Stimulated activated CD4-positive, alpha-beta T cell treated with anti-CD3 and anti-CD28 coated beads, Interleukin-12 subunit alpha, Interleukin-12 subunit beta, amount 100 ng/mL, for 24 hours (primary cell): ENCODE results near the gene RIPPLY1.

Source experiments
- DNase-seq, 2 experiments: peaks; one replicate each; pipeline ENCODE4 v3.0.0-alpha.2; 2020; ENCODE audit warnings: low read depth in 2 of 2

The RIPPLY1 gene, protein sequence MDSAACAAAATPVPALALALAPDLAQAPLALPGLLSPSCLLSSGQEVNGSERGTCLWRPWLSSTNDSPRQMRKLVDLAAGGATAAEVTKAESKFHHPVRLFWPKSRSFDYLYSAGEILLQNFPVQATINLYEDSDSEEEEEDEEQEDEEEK

DNA sequence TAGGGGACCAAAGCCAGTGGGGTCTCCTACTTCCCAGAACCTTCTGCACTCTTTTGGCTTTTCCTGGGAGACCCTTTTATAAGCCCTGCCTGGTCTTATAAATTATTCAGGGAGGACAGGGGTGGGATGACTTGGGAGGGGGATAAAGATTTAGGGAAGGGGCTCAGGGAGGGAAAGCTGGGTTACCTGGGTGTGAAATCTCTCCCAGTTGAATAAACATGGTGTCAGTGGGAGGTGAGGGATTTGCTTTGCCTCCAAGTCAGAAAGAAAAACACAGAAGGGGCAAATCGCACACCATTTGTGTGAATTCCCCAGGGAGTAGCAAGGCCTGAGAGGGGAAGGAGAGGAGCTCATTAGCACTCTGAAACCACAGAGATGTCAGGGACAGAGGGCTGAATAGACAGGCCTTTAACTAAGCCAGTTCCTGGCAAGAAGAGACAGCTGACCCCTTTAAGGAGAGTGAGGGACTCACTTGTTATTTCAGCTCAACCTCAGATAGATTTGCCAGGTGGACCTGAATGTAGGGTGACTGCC, at the start of gene RIPPLY1:
Gene RIPPLY1 (minus strand): TSS at position 51 of the 534 bp plus-strand sequence. CDS start 54 bp downstream, outside the sequence.
- no peak for DNase-seq

DNA sequence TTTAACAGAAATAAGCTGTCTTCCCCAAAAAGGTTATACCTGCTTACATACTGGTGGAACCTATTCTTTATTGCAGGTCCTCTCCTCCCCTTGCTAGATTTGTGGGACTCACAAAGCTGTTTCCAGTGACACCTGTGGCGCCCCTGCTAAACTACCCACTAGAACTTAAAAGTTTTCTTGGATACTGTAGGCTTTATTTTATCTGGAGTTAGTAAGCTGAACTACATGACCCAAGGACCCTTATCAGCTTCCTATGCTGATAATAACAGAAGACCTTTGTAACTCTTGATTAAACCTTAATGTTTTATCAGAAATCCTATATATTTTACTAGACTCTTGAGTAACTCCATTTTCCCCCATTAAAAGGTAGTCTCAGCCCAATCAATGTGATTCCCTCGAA, 49.4 kb upstream of the RIPPLY1 start:
- no peak for DNase-seq

DNA sequence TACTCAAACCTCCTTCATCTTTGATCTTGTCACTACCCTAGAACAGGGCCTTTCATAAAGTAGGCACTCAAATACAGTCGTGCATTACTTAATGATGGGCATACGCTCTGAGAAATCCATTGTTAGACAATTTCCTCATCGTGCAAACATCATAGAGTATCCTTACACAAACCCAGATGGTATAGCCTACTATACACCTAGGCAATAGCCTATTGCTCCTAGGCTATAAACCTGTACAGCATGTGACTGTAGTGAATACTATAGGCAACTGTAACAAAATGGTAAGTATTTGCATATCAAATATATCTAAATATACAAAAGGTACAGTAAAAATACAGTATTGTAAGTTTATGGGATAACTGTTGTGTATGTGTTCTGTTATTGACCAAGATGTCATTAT, 48.9 kb upstream of the RIPPLY1 start:
- DNase-seq: no peak

DNA sequence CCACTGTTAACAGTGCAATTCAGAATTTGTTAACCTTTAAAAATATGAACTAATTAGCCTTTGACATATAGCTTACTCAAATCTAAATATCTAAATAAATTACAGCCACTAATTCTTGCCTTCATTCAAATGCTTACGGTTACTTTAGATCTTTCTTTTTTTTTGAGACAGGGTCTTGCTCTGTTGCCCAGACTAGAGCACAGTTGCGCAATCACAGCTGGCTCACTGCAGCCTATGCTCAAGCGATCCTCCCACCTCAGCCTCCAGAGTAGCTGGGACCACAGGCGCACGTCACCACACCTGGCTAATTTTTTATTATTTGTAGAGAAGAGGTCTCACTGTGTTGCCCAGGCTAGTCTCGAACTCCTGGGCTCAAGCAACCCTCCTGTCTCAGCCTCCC, 48.1 kb upstream of the RIPPLY1 start:
- DNase-seq: no peak

DNA sequence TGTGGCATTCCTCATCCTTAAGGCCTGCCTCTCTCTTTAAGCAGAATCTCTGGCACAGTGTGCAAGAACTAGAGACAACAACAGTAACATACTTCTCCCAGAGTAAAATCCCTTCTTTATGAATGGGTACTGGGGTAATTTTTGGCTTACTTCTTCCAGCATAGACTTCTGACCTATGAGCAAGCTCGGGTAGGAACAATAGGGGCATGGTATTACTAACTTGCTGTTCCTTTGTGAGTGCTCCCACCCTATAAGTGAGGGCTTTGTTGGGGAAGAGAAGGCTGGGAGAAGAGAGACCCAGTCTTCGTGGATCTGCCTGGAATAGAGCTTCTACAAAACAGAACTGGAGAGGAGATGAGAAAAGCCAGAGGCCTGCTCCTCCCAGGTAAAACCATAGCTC, 47.2 kb upstream of the RIPPLY1 start:
- no peak for DNase-seq

DNA sequence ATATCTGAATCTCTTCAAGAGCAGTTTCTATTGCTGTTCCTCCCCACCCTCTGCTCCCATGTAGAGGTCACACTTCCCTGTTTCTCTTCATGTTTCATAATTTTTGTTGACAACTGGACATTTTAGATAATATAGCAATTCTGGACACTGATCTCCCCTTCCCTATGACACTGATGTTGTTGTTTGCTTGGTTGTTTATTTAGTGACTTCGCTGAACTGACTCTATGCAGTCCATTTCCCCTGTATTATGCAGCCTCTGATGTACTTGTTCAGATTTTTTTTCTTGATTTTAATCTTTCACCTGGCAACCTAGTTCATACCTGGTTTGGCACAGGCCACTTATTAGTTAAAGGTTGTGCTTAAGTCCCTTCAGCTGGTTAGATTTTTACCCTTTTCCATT, 46.2 kb upstream of the RIPPLY1 start:
- DNase-seq: no peak

DNA sequence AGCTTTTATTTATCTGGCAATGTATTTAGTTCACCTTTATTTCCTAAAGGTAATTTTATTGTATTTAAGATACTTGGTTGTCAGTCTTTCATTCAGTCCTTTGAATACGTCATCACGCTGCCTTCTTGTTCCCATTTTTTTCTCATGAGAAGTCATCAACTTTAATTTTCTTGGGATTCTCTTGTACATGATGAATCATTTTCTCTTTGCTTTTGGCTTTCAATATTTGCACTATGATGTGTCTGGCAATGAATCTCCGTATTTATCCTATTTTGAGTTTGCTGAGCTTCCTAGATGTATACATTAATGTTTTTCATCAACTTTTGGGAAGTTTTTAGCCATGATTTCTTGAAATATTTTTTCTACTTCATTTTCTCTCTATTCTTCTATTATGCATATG, 45.5 kb upstream of the RIPPLY1 start:
- DNase-seq: no peak

DNA sequence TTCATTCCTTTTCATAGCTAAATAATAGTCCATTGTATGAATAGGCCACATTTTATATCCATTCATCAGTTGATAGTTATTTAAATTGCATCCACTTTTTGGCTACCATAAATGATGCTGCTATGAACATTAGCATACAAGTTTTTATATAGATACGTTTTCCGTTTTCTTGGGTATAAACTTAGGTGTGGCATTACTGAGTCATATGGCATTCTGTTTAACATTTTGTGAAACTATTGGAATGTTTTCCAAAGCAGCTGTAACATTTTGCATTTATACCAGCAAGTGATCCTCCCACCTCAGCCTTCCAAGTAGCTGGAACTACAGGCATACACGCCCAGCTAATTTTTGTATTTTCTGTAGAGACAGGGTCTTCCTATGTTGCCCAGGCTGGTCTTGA, 43.3 kb upstream of the RIPPLY1 start:
- DNase-seq: no peak

DNA sequence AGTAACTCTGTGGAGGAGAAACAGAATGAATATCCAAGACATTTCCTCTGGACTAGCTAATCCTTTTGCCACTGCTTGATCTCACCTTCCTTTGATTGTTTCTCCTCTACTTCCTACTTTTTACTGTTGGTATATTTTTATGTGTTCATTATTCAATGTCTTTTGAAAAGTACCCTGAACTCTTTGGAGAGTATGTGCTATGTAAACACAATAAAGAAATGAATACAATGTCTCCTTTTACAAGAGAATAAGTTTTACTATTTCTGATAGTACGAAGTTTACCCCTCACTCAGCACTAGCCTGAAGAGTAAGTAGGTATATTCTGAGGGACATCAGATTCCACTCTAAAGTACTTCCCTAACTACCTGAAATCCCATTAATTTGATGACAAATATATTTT, 36.9 kb upstream of the RIPPLY1 start:
- DNase-seq: no peak

DNA sequence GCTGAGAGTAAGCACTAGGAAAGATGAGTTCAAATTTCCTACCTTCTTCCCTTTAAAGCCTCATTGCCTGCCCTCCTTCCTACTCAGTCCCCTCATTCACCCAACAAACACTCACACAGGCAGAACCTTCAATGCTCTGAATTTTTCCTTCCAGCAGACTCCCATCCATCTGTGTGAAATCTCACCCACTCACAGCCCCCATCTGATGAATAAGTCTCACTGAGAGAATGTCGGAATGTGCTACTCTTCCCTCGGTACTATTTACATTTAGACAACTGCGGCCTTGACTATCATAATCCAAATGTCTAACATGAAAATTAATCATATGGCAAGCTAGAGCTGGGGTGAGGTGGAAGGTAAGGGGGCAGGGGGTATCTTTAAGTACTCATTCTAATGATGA, 36.4 kb upstream of the RIPPLY1 start:
- no peak for DNase-seq

DNA sequence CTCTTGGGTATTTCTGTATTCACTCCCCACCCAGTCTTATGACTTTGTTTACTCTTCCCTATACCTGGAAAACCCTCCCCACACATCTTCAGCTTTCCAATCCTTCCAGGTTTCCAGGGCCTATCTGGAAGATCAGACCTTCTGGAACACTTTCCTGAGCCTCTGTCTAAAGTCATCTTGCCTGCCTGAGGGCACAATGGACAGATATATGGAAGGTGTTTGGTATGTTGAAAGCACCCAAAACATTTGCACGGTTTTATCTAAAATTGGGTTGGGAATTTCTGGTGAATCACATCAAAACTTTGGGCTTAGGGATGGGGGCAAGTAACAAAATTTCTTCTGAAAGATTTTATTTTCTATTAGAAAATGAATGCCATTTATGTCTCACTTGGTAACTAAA, 33.1 kb upstream of the RIPPLY1 start:
- no peak for DNase-seq

DNA sequence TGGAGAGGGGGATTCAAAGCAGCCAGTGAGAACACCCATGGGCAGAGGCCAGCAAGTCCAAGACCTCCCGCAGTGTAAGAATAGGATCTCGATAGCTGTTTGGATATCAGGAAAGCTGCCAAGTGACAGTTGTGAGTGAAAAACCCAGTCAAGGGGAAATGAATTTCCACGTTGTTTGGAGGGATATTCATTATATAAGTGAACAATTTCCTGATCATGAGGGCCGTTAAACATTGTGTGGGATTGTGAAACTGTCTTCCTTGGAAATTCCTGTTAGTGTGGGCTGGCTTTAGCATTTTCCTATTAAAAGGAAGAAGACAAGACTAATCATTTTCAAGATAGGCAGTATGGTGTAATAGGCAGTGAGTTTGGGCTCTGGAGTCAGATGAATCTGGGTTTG, 32.0 kb upstream of the RIPPLY1 start:
- DNase-seq: no peak

DNA sequence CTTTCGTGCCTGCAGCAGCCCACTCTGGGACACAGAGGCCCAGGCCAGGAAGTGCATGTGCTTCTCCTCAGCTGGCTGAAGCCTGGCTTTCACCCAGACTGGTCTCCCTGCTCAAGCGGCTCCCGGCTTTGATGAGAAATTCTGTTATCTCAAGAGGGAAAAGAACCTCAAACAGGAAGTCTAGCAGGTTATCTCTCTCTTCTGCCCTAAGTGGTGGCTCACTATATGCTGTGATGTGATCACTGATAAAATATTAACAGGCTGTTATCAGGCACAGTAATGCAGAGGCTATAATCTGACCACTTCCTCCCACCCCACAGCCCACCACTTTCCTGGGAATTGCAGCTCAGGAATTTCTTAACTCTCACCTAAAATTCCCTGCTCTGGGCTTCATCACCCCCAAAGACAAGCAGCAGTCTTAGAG, 30.4 kb upstream of the RIPPLY1 start:
- DNase-seq: no peak

DNA sequence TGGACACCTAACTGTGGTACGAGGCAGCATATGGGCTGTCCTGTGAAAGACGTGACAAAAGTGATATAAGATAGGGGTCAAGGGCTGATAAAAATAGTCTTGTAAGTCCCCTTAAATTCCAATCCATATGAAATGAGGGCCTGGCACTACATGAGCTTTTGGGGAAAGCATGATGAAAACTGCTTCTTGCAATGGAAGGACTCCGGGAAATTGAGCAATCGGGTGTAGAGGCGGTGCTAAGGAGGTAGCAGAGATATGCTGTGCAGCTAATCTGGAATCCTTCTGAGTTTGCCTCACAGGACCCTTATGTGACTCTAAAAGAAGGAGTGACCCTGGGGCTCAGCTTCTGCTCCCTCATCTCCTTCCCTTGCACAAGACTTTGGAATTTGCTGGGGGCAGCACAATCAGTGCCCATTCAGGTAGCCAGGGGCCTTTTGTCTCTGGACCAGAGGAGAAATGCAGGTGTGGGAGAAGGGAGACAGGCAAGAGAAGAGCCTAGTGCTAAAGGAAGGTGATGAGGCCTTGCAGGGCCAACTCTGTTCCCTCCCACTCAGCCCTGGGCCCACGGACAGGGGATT, 29.9 kb upstream of the RIPPLY1 start:
- no peak for DNase-seq

DNA sequence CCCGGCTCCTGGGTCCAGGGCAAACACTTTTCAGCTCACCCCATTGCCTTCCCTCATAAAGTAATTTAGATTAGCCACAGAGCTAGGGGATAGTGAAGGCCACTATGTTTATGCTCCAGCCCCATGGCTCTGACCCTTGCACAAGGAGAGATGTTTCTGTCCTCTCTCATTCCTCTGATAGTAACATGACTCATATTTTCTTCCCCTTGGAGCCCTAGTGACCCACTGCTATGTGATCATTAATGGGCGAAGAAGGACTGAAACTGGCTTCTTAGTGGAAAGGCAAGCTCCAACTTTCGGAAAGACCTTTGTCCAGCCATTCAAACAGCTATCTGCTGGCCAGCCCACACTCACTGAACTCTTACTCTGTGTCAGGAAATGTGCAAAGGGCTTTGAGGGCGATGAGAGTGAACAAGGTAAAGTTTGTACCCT, 29.4 kb upstream of the RIPPLY1 start:
- no peak for DNase-seq

DNA sequence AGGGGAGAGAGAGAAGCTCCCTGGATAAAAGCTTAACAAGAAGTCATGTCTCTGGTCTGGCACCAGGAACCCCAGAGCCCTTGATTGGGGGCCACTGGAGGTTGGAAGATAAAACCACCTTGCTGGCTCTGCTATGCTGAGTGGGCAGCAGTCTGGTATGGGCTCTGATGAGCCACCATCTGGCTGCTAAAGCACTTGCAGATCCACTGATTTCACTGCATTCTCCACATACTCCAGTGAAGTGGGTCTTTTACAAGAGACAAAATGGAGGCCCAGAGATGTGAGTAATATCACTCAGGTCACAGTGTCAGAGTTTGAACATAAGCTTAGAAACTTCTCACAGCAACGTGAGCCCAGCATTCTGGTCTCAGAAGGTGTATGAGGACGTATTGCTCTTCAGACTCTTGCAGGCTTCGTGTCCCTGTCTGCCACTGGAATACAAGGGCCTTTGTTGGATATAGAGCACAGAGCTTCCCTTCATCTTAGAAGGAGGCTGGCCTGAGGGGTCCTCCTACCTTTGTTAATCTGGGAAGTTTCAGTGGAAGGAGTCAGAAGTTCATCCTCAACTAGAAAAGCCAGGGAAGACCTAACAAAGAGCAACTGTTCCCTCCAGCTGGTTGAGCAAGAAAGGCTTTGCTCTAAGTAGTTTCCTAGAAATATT, 28.8 kb upstream of the RIPPLY1 start:
- DNase-seq: no peak

DNA sequence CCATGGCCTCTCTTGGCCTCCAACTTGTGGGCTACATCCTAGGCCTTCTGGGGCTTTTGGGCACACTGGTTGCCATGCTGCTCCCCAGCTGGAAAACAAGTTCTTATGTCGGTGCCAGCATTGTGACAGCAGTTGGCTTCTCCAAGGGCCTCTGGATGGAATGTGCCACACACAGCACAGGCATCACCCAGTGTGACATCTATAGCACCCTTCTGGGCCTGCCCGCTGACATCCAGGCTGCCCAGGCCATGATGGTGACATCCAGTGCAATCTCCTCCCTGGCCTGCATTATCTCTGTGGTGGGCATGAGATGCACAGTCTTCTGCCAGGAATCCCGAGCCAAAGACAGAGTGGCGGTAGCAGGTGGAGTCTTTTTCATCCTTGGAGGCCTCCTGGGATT, 25.1 kb upstream of the RIPPLY1 start:
- DNase-seq: no peak

DNA sequence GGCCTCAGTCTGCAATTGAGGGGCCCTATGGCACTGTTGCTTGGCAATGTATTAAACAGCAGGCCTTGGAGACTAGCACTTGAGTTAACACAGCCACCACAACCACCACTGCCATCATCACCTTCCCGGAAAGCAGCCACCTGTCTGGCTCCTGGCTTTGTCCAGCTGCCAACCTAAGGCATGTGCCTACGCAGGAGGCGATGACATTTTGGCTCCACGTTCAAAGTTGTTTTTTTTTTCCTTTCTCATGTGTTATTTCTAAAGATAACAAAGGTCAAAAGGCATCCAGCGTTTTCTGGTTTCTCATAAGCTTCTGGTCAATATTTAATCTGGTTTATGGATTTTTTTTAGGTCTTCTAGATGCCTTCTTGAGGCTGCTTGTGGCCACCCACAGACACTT, 24.6 kb upstream of the RIPPLY1 start:
- no peak for DNase-seq

DNA sequence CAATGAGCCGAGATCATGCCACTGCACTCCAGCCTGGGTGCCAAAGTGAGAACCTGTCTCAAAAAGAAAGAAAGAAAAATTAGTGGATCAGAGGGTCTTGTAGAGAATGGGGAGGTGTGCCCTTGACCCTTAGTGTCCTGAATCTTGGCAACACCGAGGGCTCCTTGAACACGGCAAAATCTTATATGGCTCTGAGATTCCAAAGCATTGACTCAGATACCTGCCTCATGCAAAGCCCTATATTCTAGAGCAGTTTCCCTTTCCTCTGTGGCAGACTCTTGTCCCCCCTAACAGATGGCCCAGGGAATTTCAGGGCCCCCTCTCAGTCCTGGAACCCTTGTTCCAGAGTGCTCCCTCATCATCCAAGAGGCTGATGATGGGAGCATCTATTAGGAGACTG, 23.9 kb upstream of the RIPPLY1 start:
- DNase-seq: no peak

DNA sequence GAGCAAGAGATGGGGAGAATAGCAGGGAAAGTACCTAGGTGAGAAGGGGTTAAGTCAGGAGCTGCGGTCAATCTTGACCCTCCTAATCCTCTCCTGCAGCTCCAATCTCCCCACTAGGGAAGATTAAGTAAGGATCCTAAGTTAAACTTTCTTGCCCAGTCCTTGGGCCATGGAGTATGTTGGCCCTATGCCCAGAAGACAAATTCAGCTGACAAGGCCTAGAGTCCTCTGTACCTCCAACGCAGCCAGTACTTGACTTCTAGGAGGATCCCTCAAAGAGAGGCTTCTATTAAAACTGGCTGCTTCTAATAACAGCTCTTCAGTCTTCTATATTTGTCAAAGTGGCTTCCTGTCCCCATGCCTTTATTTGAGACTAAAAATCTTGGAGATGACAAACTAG, 18.5 kb upstream of the RIPPLY1 start:
- DNase-seq: no peak

DNA sequence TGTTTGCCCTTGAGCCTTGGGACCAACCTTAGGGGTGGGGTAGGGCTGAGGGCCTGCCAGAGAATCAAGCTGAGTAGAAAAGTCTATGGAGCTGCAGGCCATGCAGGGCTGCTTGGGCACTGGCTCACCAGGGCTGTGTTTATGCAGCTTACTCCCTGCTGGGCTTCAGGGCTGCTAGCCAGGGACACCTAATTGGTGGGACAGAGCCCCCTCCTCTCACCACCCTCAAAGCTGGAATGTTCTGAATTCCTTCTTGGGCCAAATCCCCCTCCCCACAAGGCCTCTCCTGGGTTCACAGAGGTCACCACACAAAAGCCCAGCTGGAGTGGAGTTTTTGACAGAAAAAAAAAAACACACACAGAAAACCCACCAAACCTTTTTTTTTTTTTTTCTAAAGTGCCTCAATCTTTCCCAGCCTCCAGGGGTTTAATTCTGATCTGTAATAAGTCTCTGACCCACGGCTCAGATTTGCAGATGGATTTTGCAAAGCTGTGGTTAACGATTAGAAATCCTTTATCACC, 16.9 kb upstream of the RIPPLY1 start, which contains the start of gene CLDN2:
Gene CLDN2 (plus strand): TSS at position 471 of the 521 bp plus-strand sequence. CDS start 7,827 bp downstream, outside the sequence.
- no peak for DNase-seq

DNA sequence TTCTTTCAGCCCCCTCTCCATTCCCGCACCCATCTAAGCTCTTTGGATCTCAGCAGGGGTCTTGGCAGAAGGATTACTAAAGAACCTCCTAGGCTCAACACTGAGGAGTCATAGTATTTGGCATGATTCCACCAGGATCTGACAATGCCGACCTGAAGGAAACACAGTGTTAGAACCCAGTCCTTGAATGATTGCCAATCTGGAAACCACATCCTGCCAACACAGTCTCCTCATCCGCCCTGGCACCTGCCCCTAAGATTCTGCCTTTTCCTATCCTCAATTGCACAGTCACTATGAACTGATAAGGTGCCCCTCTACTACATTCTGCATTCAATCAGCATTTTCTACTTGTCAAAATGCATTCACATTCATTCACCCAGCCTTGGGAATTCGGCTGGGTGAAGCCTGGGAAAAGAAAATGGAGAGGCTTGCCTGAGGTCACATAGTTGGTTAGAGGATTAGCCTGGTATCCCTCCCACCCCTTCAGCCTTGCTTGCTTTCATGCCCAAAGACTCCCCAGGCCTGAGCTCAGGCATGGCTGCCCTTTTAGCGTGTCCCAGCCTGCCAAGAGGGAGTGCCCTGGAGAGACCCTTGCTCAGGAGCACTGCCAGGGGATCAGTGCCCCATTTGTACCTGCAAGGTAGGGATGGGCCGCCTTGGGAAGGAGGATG, 14.8 kb upstream of the RIPPLY1 start:
- DNase-seq: no peak
